ENCODE data around the gene ZNF592.
"Not testable (repeated sequence)": the region's sequence is repeated elsewhere in the genome, so short reads cannot be mapped to it uniquely, and the experiment has no call there.

ZNF592 gene, protein sequence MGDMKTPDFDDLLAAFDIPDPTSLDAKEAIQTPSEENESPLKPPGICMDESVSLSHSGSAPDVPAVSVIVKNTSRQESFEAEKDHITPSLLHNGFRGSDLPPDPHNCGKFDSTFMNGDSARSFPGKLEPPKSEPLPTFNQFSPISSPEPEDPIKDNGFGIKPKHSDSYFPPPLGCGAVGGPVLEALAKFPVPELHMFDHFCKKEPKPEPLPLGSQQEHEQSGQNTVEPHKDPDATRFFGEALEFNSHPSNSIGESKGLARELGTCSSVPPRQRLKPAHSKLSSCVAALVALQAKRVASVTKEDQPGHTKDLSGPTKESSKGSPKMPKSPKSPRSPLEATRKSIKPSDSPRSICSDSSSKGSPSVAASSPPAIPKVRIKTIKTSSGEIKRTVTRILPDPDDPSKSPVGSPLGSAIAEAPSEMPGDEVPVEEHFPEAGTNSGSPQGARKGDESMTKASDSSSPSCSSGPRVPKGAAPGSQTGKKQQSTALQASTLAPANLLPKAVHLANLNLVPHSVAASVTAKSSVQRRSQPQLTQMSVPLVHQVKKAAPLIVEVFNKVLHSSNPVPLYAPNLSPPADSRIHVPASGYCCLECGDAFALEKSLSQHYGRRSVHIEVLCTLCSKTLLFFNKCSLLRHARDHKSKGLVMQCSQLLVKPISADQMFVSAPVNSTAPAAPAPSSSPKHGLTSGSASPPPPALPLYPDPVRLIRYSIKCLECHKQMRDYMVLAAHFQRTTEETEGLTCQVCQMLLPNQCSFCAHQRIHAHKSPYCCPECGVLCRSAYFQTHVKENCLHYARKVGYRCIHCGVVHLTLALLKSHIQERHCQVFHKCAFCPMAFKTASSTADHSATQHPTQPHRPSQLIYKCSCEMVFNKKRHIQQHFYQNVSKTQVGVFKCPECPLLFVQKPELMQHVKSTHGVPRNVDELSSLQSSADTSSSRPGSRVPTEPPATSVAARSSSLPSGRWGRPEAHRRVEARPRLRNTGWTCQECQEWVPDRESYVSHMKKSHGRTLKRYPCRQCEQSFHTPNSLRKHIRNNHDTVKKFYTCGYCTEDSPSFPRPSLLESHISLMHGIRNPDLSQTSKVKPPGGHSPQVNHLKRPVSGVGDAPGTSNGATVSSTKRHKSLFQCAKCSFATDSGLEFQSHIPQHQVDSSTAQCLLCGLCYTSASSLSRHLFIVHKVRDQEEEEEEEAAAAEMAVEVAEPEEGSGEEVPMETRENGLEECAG (N-terminal part only)

GRCh38 chr15:84748274-84749110 is at the start of gene ZNF592:
ZNF592 (plus strand) TSS chr15:84748592; CDS start chr15:84782676, 34,084 bp downstream.
- peak; percentile 77 for DNase-seq (ENCODE audit: low read depth)

DNA sequence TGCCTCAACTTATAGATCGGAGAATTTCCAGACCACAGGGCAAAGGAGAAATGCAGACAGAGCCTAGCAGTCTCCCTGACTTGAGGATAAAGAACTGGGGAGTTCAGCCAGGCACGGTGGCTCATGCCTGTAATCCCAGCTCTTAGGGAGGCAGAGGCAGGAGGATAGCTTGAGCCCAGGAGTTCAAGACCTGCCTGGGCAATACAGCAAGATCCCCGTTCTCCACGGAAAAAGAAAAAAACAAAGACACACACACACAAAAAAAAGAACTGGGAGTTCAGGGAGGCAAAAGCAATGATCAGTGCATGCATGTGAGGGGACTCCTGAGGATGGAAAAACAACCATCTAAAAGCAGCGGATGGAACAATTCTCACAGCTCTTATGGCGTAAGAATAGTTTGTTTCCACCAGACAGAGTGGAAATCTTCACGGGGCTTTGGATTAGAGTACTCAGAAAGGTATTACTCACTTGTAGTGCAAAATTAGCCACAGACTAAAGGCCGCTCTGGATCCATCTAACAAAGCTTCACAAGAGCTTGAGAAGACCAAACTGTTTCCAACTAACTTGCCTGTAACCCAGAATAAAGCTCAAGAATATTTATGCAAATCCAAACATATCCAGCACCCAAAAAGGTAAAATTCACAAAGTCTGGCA is 48.7 kb upstream of the ZNF592 start:
- DNase-seq (ENCODE audit: low read depth) = no peak

DNA sequence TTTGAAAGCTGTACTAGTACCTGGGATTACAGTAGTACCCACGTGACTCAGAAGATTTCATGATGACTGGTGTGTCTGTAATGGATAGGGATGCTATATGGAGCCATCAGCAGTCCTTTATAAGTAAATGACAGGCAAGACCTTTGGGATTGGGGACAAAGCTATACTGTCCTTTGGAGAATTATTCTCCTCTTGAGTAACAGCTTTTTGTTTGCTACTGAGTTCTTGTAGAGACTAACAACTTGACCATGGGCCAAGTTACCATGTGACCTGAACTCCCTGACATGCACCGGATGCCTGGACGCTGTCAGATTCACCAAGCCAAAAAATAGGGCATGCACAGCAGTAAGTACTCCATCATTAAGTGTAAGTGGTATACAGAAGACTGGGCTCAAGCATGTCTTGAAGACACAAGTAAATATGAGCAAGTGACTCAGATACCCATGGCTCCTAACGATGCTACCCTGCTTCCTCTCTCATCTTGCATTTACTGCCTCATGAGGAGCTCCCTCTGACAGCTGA is 45.4 kb upstream of the ZNF592 start:
- DNase-seq (ENCODE audit: low read depth) = no peak

DNA sequence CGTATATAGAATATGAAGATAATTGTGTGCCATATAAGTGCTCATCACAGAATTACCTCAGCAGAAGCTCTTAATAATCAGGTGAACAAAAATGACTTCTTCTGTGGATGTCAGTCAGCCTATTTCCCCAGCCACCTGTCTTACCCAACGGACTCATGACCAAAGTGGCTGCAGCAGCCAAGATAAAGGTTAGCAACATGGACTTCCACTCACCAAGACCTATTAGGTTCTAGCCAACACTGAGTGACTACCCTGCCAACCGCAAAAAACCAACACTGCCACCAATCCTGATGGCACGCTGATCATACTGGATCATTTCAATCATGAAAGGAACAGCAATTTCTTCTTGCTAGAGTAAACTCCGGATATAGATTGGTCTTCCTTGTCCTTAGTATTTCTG is 44.6 kb upstream of the ZNF592 start:
- no peak for DNase-seq (ENCODE audit: low read depth)

DNA sequence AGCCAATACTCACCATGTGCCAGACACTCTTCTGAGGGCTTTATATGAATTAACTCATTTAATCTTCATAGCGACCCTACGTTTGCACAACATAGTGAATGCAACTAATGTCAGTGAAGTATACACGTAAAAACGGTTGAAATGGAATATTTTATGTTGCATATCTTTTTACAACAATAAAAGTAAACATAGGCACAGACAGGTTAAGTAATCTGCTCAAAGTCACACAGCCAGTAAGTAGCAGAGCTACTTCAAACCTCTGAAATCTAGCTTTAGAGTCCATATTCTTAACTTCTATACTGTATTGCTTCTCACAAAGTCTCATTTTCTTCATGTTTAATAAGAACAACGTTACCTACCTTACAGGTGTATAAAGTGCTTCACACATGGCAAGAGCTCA is 34.0 kb upstream of the ZNF592 start:
- DNase-seq (ENCODE audit: low read depth) = no peak

GRCh38 chr15:84714821-84715220 is 33.6 kb upstream of the ZNF592 start:
- no peak for DNase-seq (ENCODE audit: low read depth)

DNA sequence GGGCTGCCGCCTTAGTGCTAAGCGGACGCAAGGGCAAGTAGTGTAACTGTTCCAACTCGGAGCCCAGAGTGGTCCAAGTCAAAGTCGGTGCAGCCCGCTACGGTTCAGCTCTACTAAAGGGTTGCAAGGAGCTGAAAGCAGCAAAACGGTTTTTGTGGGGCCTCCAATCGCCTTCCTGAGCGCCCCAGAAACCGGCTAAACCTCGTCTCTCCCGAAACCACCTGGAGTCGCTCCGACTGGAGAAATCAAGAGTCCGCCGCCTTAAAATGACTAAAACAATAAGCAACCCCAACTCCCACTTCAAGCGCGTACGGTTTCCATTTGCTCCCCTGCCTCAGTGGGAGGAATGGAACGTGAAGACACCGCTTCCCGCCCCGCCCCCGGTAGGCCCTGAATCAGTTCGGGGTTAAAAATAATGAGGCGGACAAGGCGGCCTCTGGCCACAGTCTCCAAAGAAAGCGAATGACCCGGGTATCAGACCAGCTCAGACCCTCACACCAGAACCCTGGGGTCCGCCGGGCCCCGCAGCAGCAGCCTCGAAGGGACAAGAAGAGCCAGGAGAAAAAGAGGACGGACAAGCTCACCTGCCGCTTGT is 32.9 kb upstream of the ZNF592 start:
- DNase-seq (ENCODE audit: low read depth) = no peak

GRCh38 chr15:84716036-84716732 is 32.2 kb upstream of the ZNF592 start, which contains the start of gene SEC11A:
SEC11A (minus strand) TSS chr15:84716139; CDS start chr15:84716075, 64 bp downstream.
- peak; percentile 86 for DNase-seq (ENCODE audit: low read depth)

DNA sequence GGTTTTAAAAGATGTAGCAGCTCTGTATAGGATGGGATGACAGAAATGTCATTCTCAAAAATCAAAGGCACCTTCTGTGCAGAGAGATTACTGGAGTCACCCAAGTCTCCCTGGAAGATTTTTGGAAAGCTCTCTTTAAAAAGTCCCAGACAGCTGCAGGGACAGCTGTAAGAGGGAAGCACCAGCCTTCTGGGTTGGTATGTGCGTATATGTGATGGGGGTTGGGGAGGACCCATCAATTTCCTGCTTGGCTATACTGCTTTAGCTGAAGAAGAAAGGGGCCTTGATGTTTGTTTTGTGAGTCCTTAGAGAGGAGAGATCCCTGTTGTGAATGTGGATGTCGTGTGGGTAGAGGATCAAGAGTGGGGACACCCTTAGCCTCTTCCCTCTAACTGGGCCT is 27.0 kb upstream of the ZNF592 start:
- no peak for DNase-seq (ENCODE audit: low read depth)

DNA sequence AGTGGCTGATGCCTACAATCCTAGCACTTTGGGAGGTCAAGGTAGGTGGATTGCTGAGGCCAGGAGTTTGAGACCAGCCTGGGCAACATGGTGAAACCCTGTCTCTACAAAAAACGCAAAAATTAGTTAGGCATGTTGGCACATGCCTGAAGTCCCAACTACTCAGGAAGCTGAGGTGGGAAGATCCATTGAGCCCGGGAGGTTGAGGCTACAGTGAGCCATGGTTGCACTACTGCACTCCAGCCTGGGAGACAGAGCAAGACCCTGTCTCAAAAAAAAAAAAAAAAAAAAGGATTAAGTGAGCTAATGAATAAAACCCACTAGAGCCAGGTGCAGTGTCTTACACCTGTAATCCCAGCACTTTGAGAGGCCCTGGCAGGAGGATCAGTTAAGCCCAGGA is 25.8 kb upstream of the ZNF592 start:
- no peak for DNase-seq (ENCODE audit: low read depth)

DNA sequence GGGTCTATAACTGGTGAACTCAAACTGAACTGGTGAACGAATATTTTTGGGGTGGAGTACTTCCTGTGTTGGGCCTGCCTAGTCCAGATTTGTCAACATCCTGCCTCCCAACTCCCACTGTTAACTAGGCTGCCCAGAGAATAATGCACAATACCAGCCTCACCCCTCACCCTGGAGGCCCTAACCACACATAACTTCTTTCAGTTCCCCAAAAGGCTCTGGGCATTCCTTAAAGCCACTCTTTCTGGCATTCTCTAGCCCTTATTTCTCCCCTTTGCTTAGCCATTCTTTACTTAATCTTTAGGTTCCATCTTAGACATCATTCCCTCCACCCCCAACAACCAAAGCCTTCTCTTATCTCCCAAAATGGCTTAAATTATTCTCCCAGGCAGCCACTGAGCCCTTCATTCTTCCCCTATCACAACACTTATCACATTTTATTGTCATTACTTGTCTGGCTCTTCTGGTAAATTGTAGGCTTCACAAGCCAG is 23.3 kb upstream of the ZNF592 start:
- peak; percentile 10 for DNase-seq (ENCODE audit: low read depth)

- DNase-seq (ENCODE audit: low read depth) = no peak
These were observed 21.0 kb upstream of the ZNF592 start for GRCh38 chr15:84727429-84727828.

DNA sequence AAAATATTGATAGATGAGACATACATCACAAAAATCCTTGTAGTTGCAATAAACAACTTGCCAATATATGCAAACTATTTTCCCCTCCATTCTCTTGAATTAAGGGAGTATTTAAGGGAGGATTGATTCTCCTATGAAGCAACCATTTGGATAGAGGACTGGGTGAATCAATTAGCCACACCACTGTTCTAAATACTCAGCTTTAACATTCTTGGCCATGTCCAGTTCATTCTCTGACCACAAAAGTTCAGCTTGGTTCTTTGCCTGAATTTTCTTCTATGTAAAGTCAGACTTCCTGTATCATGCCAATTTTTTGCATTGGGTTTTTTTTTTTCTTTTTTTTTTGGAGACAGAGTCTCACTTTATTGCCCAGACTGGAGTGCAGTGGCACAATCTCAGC is 16.6 kb upstream of the ZNF592 start:
- no peak for DNase-seq (ENCODE audit: low read depth)

GRCh38 chr15:84734794-84735479 is 13.5 kb upstream of the ZNF592 start:
- peak; percentile 50 for DNase-seq (ENCODE audit: low read depth)

DNA sequence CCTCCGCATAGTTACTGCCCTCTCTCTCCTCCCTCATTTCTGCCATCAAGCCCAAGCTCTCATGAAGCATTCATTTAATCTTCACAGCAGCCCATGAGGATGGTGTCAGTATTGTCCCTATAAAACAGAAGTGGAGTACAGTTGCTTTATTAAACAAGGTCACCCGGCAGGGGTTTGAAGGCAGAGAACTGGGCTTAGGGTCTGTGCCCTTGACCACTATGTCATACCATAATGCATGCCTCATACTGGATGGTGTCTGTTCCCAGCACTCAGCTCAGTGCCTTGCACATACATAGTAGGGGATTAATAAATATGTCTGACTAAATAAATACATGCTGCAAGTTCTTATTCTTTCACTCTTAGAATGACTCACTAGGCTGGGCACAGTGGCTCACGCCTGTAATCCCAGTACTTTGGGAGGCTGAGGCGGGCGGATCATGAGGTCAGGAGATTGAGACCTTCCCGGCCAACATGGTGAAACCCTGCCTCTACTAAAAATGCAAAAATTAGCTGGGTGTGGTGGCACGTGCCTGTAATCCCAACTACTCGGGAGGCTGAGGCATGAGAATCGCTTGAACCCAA is 12.8 kb upstream of the ZNF592 start:
- DNase-seq (ENCODE audit: low read depth) = not testable (repeated sequence)

GRCh38 chr15:84736375-84736774 is 12.0 kb upstream of the ZNF592 start:
- DNase-seq (ENCODE audit: low read depth) = peak; percentile 42

DNA sequence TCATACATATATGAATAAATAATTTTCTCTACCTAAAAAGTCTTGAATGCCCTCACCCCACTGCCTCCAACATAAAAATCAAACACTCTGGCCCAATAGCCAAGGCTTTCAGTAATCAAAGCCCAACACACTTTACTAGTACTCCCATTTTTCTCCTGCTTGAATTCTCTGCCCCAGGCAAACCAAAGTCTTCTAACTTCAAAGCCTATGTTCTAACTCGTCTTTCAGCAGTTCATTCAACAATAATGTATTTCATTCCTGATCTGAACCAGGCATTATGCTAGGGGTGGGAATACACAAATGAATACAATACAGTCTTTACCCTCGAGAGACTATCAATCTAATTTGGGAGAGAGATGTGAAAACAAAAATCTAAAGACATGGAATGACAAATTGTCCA is 11.4 kb upstream of the ZNF592 start:
- DNase-seq (ENCODE audit: low read depth) = no peak

GRCh38 chr15:84740691-84741090 is 7.7 kb upstream of the ZNF592 start:
- no peak for DNase-seq (ENCODE audit: low read depth)
